ENCODE measurements around the gene TMEM59L.

Gene TMEM59L

DNA sequence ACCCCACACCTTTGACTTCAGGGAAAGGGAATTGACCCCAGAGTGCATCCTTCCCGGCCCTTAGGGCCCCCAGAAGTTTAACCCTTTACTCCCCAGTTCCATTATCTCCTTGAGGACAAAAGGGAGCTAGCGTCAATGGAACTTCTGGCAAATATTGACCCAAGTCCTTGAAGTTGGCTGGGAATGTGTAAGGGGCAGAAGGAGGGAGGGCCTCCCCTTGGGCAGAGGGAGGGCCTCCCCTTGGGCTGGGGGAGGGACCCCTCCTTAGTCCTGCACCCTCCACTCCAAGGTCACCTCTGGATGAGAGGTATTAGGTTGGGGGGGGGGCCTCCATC, 3.0 kb upstream of the TMEM59L start:
- DNase-seq: no peak

DNA sequence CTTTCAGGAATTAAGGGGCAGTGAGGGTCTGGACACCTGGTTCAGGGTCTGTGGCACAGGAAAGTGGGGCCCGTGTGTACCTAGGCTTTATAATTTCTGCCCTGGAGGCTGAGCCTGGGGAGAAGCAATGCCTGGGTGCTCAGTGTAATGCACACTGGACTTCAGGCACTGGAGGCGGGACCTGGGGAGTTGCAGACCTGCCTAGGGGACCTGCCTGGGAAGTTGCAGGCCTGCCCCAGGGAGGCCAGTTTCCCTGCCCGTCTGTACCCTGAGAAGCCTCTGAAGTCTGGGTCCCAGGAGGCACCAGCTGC, 2.5 kb upstream of the TMEM59L start:
- no peak for DNase-seq

DNA sequence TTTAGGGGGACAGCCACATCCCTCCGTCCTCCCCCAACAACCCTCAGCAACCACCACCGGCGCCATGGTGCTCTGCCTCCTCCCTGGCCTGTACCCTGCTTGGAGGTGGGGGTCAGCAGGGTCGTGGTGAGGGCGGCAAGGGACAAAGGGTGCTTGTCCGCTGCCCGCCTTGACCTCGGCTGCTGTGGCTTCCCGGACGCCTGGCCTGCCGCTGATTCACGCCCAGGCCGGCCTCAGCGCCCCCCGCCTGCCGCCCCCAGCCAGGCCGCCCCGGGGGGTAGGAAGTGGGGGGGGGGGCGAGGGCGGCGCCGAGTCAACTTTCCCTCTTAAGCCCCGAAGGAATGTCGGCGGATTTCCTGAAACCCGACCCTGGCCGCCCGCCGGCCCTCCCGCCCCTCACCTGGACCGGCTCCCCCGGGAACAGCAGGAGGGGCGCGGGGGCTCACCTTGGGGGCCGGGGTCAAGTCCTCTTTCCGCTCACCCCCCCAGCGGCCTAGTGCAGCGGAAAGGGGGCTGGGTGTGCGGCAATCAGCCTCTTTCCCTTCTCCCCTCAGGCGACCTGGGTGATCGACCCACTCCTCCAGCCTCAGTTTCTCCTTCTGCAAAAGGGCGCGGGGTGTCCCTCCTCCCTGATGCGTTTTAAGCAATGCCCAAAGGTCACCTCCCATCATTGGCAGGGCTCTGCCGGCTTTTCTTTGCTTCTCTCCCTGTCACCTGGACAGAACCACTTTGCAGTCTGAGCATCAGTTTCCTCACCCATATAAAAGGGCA, 1.9 kb upstream of the TMEM59L start:
- DNase-seq: no peak

DNA sequence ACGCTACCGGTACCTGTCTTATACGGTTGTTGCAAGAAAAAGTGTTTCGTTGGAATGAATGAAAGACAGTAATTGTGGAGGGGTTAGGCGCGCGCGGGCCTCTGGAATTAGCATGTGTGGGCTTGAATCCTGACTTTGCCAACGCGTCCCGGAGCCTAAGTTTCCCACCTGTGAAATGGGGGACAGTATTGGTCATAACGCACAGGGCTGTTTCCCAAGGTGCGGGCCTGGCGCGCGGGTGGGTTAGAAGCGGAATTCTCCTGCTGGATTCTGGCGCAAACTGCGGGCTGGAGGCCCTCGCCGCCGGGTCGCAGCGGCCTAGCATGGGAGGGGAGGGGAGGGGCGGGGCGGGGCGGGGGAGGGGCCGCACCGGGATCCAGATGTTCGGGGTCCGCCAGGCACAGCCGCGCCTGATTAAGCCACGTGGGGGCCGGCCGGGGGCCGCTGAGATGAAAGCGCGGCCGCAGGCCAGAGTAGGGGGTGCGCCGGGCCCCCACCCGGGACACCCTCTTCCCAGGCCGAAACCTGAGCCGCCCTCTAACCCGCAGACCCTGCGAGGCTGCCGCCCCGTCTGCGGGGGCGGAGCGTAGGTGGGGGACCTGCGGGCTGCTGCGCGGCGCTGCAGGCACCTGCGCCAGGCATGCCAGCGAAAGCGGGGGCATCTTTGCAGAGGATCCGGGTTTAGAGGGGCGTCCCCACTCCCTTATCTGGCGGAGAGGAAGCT, 1.2 kb upstream of the TMEM59L start:
- no peak for DNase-seq

DNA sequence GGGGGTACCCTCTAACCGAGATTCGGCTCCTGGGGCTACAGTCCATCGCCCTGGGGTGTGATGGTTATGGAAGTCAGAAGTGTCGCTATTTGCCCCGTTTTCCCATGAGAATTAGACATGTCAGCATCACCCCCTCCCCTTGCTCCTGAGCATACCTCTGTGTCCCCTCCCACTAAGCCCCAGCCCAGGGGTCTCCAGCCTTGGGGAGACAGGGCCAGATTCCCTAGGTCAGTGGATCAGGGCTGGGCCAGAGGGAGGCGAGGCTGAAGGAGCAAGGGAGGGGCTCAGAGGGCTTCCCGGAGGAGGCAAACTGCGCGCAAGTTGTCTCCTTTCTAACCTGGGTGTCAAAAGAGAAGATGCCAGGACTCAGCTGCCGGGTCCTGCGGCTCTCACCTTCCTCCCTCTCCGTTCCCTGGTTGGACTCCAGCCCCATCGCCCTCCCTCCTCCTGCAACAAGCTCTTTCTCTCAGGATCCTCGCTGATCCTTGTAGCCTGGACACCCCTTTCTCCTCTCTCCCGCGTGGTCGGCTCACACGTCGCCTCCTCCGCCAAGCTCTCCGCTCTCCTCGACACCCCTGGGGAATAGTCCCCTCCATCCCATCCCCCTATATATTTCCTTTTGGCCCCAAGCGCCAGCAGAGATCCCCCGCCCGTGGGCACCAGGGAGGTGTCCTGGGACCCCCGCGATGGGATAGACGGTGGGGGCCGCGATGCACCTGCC, 459 bp upstream of the TMEM59L start:
- DNase-seq: no peak

DNA sequence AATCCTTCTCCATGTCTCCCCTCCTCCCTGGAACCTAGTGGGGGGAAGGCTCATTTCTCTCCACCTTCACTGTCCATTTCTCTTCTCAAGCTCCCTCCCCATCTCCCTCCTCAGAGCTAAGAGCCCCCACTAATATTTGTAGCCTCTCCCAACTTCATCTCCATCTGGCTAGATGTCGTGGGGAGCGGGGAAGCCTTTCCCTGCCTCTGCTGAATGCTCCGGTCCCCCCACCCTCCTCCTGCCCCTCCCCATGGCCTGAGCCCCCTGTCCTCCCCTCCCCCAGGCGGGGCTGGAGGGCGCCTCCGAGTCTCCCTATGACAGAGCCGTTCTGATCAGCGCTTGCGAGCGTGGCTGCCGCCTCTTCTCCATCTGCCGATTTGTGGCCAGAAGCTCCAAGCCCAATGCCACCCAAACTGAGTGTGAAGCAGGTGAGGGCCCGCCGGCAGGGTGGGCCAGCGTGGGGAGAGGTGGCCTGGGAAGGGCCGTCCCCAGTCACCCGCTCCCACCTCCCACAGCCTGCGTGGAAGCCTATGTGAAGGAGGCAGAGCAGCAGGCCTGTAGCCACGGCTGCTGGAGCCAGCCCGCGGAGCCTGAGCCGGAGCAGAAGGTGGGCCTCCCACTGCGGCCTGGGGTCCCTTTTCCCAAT, 1.0 kb downstream of the TMEM59L start:
- peak; percentile 46 for DNase-seq

DNA sequence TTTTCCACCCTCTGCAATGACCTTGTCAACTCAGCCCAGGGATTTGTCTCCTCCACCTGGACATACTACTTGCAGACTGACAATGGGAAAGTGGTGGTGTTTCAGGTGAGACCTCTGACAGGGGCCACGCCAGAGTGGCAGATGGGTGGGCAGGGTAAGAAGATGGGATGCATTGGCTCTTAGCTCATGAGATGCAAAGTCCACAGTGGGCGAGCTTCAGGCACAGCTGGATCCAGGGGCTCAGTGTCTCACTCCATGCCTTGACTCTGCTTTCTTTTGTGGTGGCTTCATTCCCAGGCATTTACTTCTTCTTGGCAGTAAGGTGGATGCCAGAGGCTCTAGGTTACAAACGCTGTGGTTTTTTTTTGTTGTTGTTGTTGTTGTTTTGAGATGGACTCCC, 3.4 kb downstream of the TMEM59L start:
- no peak for DNase-seq

DNA sequence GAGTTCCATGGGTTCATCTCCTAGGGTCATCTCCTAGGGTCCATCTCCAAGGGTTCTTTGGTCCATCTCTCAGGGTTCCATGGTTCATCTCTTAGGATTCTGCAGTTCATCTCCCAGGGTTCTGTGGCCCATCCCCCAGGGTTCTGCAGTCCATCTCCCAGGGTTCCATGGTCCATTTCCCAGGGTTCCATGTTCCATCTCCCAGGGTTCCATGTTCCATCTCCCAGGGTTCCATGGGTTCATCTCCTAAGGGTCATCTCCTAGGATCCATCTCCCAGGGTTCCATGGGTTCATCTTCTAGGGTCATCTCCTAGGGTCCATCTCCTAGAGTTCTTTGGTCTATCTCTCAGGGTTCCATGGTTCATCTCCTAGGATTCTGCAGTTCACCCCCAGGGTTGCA, 4.9 kb downstream of the TMEM59L start:
- no peak for DNase-seq

DNA sequence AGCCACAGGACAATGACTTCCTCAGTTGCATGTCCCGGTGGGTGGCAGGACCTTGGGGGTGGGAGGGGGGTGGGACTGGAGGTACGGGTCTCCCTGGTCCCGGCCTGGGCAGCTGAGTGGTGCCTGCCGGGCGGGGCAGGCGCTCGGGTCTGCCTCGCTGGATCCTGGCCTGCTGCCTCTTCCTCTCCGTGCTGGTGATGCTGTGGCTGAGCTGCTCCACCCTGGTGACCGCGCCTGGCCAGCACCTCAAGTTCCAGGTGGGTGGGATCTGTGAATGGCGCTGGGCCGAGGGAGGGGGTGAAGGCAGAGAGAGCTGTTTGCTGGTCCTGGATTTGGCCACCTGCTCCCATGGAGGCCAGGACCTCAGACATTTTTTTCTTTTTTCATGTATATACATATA, 5.6 kb downstream of the TMEM59L start:
- DNase-seq: no peak

DNA sequence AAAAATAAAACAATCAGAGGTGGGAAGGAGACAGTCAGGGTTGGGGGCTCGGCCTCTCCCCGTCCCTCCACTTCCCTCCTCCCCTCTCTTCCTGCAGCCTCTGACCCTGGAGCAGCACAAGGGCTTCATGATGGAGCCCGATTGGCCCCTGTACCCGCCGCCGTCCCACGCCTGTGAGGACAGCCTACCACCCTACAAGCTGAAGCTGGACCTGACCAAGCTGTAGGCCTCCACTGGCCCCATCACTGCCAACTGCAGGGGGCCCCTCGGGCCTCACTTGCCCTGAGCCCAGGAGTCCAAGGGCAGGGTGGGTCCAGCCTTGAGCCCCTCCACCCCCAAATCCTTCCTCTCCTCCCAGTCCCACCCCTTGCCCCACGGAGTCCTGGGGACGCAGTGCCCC, 7.6 kb downstream of the TMEM59L start:
- no peak for DNase-seq

DNA sequence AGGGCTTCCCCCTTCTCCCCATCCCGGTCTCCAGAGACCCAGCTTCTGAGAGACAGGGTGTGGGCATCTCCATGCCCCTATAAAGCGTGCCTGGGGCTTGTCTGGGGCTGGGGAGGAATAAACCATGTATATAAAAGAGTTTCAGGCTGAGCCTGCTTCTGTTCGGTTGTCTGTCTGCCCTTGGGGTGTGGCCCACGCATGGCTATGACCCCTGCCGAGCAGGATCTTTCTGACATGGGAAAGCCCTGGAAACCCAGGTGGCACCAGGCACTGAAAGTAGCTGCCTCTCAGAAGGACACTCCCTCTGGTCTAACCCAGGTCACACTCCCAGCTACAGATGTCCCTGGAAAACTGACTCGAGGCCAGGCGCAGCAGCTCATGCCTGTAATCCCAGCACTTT, 8.2 kb downstream of the TMEM59L start:
- no peak for DNase-seq

DNA sequence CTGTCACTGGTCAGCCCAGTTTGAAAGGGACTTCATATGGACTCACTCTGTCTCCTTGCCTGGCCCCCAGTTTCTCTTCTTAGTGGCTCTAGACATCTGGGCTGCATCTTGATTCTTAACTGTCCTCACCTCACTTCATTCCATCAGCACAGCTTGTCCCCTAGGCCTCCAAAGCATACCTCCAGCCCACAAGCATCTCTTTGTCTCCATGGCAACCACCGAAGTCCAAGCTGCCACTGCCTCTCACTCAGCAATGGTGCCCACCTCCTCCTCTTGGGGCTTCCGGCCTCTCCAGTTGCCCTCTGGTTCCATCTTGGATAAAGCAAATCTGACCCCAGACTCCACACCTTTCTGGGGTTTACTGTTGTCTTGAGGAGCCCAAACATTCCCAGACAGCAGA, 14.2 kb downstream of the TMEM59L start:
- DNase-seq: no peak

DNA sequence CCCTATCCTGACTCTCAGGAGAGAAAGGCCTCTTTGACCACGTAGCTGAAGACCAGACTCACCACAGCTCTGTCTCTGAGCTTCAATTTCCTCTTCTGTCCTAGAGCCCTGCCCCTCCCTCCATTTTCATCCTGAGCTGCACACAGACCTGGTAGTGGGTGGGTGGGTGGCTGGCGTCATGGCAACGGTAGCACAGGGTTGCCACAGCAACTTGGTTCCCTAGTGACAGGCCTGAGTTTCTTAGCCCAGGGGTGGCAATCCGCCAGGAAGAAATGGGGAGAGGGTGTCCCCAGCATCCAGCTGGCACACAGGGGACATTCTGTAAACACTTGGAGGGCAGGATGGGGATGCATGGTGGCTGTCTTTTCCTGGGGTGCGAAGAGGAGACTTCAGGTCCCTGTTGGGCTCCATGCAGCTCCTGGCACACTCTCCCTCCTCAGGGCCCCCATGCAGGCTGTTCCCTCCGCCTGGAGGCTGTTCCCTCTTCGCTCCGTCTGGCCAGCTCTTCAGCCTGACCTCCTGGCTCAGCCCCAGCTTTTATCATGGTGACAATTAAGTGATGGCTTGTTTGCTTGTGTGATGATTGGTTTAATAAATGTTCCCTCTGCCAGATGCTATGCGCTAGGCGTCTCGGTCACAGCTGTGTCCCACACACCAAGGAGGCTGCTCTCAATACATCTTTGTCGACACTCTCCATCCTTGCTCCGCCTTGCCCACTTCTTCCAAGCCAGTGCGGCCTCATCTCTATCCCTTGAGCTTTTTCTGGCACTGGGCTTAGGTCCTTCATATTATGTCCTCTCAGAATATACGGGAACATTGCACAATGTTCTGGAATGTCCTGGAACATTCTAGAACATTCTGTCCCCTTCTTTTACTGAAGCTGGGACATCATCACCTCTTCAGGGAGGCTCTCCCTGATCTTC, 16.8 kb downstream of the TMEM59L start:
- no peak for DNase-seq

DNA sequence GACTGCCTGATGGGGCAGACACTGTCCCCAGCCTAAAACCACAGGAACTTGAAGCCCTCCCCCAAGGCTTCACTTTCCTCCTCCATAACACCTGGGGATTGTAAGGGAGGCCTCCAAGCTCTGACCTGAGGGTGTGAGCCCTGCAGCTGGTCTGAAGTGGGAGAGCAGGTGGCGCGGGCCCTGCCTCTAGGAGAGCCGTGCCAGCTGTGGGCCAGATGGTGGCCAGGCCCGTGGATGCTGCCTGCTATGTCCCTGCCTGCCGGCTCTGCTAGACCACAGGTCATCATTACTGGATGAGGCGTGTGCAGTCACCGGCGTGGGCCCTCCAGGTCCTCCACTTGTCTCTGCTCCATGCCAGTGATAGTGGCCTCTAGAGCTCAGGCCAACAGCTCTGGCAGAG, 20.7 kb downstream of the TMEM59L start:
- DNase-seq: no peak

DNA sequence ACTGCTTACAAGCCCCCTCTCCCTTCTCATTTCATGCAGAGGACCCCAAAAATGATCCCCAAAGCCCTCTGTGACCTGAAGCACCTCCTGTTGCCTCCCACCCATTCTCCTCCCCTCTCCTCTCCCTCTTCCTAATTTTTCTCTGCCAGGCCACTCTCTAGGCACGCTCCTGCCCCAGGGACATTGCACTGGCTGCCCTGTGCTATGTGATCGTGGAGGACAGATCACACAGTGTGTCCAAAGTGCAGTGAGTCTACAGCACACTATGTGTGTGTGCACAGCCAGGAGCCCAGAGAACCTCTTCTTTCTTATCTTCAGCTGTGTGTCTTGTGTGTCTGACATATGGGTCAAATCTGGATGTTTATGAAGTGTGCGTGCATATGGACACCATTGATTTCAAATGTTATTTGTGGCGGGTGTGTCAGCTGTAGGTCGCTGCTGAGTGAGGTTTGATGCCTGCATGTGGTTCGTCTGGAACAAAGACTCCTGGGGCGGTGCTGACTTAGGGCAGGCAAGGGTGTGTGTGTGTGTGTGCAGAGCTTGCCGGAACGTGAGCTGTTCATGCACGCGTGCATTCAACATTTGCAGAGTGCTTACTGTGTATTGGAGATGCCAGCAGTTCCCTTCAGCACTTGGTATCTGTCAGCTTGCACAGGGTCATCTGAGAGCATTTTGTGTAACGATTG, 22.1 kb downstream of the TMEM59L start:
- peak; percentile 38 for DNase-seq

DNA sequence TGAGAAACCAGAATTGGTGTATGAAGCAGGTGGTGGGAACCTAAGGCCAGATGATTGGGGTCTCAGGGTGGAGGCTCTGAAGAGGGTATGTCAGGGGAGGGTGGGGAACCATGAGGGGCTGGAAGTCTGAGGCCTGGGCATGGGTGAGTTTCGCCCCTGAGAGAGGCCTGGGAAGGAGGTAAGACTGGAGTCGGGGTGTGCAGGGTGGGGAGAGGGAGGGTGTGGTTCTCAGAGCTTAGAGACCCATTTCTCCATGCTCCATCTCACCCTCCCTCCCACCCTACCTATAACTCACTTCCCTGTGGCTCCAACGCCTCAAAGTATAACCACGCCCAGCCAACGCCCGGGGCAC, 23.1 kb downstream of the TMEM59L start:
- no peak for DNase-seq

DNA sequence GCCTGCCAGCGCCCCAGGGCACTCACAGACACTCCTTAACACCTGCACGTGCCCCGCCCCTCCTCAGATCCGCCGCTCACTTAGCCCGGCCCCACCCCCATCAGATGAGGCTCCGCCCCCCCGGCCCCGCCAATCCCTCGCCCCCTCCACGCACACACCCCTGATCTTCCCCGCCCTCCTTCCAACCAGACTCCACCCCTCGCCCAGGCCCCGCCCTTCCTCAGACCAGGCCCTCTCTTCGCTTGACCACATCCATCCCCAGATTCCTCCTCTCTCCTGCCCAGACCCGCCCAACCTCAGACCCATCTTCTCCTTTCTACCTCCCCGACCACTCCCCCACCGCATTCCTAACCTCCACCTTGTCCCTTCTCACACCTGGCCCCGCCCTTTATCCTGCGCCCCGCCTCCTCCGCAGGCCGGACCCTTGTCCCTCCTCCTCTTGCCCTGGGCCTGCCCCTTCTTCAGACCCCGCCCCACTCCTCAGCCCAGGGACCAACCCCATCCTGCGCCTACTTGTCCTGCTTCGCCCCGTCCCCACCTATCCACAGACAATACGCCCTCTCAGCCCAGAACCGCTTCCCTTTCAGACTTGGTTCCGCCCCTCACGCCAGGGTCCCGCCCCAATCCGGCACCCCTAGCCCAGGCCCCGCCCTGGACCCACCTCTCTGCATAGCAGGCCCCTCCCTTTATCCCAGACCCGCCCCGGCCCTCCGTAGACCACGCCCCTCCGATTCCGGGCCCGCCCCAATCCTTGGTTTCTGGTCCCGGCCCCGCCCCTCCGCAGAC, 23.7 kb downstream of the TMEM59L start:
- DNase-seq: peak; percentile 96

DNA sequence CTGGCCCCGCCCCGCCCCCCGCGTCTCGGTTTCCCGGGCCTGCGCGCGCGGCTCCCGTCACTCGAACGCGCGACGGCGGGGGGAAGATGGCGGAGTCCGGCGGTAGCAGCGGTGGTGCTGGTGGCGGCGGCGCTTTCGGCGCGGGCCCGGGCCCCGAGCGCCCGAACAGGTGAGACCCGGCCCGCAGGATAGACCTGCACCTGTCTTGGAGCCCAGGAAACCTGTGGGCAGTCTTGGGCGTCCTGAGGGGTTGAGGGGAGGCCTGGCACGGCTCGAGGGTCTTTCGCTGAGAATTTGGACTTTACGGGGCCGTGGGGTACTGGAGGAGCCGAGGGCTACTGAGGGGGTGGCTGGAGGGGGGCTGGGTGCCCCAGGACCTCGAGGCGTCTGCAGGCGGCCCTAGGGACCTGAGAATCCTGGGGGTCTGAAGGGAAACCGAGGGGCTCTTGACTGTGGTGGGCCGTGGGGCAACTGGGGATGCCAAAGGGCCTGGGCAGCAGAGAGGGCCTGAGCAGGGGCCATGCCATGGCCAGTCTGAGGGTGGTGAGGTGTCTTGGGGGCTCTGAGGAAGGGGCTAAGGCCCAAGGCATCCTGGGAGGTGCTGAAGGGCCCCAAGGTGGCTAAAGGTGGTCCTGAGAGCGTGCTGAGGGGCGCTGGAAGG, 24.4 kb downstream of the TMEM59L start, which contains the start of gene KLHL26:
KLHL26 (plus strand) TSS at position 60 of the 661 bp plus-strand sequence; CDS start at position 87, 27 bp downstream.
- DNase-seq: no peak

DNA sequence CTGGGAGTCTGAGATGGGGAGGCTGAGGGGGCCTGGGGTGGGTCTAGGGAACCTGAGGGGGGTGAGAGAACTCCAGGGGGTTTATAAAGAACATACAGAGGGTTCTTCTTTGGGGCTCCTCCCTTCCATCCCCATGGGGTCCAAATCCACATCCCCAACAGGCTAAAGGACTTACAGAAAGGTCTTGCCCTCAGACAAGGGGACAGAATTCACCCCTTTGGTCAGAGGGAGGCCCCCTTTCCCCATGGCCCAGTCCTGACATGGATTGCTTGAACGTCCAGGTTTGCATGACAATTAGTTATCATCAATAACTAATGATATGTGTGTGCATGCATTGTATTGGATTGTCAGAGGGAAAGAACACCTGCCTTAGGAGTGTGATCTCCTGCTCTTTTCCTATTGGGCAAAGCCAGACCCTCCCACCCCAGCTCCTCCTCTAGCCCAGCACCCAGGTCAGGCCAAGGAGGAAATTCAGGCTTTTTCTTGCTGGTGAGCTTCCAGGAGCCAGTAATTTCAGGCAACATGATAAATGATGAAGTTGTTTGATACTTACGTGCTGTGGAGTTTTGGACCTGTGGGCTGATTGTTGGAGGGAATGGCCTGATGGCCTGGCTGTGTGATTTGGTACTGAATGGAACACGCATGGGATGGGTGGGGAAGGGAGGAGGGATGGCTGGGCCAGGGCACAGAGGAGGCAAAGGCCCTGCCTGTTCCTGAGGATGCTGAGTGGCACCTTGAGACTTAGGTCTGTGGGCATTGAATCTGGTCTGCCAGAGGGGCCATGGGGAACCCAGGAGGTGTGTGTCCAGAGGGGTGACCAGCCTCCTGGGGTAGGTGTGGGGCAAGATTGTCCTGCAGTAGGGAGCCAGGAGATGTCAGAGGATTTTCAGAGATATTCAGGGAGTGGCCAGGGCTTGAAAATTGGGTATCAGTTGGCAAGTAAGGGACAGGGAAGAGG, 25.3 kb downstream of the TMEM59L start:
- no peak for DNase-seq

All from NCI-H1694 (cell line).